ENCODE measurements around the gene OR56B1. TPM values are rescaled to one million over a fixed set of nuclear protein-coding genes. Genes with fewer than 3 reads are reported as not detected.

OR56B1 gene, protein sequence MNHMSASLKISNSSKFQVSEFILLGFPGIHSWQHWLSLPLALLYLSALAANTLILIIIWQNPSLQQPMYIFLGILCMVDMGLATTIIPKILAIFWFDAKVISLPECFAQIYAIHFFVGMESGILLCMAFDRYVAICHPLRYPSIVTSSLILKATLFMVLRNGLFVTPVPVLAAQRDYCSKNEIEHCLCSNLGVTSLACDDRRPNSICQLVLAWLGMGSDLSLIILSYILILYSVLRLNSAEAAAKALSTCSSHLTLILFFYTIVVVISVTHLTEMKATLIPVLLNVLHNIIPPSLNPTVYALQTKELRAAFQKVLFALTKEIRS
- not detected in 5 replicates for total RNA-seq (2022; extraction: Qiagen RNA extraction; ENCODE audit: low read depth)

DNA sequence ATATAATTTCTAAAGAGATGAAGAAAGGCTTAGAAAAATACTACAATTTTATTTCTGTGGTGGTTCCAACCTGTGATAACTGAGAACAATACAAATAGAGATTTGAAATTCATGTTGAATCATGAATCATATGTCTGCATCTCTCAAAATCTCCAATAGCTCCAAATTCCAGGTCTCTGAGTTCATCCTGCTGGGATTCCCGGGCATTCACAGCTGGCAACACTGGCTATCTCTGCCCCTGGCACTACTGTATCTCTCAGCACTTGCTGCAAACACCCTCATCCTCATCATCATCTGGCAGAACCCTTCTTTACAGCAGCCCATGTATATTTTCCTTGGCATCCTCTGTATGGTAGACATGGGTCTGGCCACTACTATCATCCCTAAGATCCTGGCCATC, at the start of gene OR56B1:
Gene OR56B1 (plus strand): TSS at position 53 of the 400 bp plus-strand sequence. CDS start 69 bp downstream, at position 122.

DNA sequence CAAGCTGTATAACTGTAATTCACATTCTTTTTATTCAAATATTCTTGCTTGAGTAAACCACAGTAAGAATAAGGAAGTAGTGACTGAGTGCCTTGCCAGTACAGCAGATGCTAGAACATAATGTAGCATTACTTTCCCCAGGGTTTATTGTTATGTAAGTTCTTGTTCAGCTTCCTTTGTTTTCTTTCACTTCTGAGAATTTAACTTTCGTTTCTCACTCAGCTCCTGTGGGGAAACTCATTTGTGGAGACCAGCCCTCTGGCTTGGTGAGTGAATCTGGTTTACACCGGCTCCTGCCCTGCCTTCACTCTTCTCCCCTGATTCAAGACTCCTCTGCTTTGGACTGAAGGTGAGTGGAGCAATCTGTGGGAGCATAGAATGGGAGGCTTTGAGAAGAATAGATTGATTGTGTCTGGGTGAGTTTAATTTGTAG, 46.7 kb upstream of the OR56B1 start, which contains the start of gene TRIM22:
Gene TRIM22 (plus strand): TSS at position 240 of the 433 bp plus-strand sequence. CDS start 6,443 bp downstream, outside the sequence.

DNA sequence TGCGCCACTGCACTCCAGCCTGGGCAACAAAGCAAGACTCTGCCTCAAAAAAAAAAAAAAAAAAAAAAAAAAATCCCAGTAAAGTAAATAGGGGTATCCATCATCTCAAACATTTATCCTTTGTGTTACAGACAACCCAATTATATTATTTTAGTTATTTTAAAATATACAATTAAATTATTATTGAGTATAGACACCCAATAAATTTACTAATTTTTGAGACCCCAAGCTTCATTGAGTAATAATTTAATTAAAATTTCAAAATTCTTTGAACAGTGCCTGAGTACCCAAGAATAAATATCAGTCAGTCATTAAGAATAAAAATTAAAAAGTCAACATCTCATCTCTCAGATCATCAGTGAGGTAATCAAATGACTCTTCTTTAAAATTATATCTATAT, 17.7 kb downstream of the OR56B1 start, which contains the start of gene OR52N4:
Gene OR52N4 (plus strand): TSS at position 301 of the 400 bp plus-strand sequence. CDS start 498 bp downstream, outside the sequence.

DNA sequence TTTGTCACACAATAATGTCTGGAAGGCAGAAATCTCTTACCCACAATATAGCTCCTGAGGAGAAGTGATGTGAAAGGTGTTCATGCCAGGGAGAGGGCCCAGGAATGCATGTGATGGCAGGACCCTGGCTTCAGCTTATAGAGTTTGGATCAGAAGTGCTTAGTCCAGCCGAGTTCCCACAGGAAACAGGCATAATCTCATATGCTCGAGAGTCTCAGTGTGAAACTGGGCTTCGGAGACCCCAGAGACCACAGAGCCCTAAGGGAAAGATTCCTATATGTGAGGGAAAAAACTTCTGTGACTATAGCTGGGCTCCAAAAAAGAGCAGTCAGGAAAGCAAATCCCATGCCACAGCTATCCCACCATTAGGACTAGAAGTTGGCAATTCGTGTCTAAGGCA, 47.0 kb downstream of the OR56B1 start, which contains the start of gene OR52N5:
Gene OR52N5 (minus strand): TSS at position 101 of the 400 bp plus-strand sequence. CDS start 4,721 bp downstream, outside the sequence.

Other genes starting within 250 kb of the OR56B1 start
- not detected in 5 replicates for gene OR52D1, start 247.8 kb upstream of the OR56B1 start, total RNA-seq (2022; extraction: Qiagen RNA extraction; ENCODE audit: low read depth)
- not detected in 5 replicates for gene UBQLN3, start 226.5 kb upstream of the OR56B1 start, total RNA-seq (2022; extraction: Qiagen RNA extraction; ENCODE audit: low read depth)
- gene UBQLNL, start 219.7 kb upstream of the OR56B1 start, total RNA-seq (2022; extraction: Qiagen RNA extraction; ENCODE audit: low read depth): 0.09 TPM in 1 of 5 replicates, not detected in the others
- gene OR52H1, start 187.9 kb upstream of the OR56B1 start, total RNA-seq (2022; extraction: Qiagen RNA extraction; ENCODE audit: low read depth): not detected in 5 replicates
- not detected in 5 replicates for gene OR52B6, start 155.6 kb upstream of the OR56B1 start, total RNA-seq (2022; extraction: Qiagen RNA extraction; ENCODE audit: low read depth)
- gene TRIM6, start 139.8 kb upstream of the OR56B1 start, total RNA-seq (2022; extraction: Qiagen RNA extraction; ENCODE audit: low read depth): 9.6 to 15.3 TPM (median 10.6 TPM) in 5 replicates
- 2.6 to 4.3 TPM (median 3.5 TPM) in 5 replicates for gene TRIM34, start 111.4 kb upstream of the OR56B1 start, total RNA-seq (2022; extraction: Qiagen RNA extraction; ENCODE audit: low read depth)
- gene TRIM5, start 51.4 kb upstream of the OR56B1 start, total RNA-seq (2022; extraction: Qiagen RNA extraction; ENCODE audit: low read depth): 9.9 to 13.5 TPM (median 10.7 TPM) in 5 replicates
- gene TRIM22, start 46.7 kb upstream of the OR56B1 start, total RNA-seq (2022; extraction: Qiagen RNA extraction; ENCODE audit: low read depth): 0.57 to 1.0 TPM (median 0.81 TPM) in 5 replicates
- not detected in 5 replicates for gene OR52N4, start 17.8 kb downstream of the OR56B1 start, total RNA-seq (2022; extraction: Qiagen RNA extraction; ENCODE audit: low read depth)
- gene OR52N5, start 46.9 kb downstream of the OR56B1 start, total RNA-seq (2022; extraction: Qiagen RNA extraction; ENCODE audit: low read depth): not detected in 5 replicates
- not detected in 5 replicates for gene OR52N1, start 54.8 kb downstream of the OR56B1 start, total RNA-seq (2022; extraction: Qiagen RNA extraction; ENCODE audit: low read depth)
- gene OR52N2, start 72.5 kb downstream of the OR56B1 start, total RNA-seq (2022; extraction: Qiagen RNA extraction; ENCODE audit: low read depth): not detected in 5 replicates
- not detected in 5 replicates for gene OR52E6, start 105.4 kb downstream of the OR56B1 start, total RNA-seq (2022; extraction: Qiagen RNA extraction; ENCODE audit: low read depth)
- gene OR52E8, start 121.2 kb downstream of the OR56B1 start, total RNA-seq (2022; extraction: Qiagen RNA extraction; ENCODE audit: low read depth): not detected in 5 replicates
- gene OR52E4, start 144.2 kb downstream of the OR56B1 start, total RNA-seq (2022; extraction: Qiagen RNA extraction; ENCODE audit: low read depth): not detected in 5 replicates
- gene OR52E5, start 156.8 kb downstream of the OR56B1 start, total RNA-seq (2022; extraction: Qiagen RNA extraction; ENCODE audit: low read depth): not detected in 5 replicates
- gene OR56A3, start 205.8 kb downstream of the OR56B1 start, total RNA-seq (2022; extraction: Qiagen RNA extraction; ENCODE audit: low read depth): not detected in 5 replicates
- gene OR56A5, start 232.0 kb downstream of the OR56B1 start, total RNA-seq (2022; extraction: Qiagen RNA extraction; ENCODE audit: low read depth): not detected in 5 replicates